ENCODE data around the gene DLK2. TPM values are rescaled to one million over a fixed set of nuclear protein-coding genes. Genes with fewer than 3 reads are reported as not detected.

DLK2 gene
- total and polyA plus RNA-seq, 2 of the 13 experiments (the other 11 are each of a cell fraction or from before 2014, with no cell fraction given), result 1.2 to 3.8 TPM

- TF ChIP-seq, protein P1, sequence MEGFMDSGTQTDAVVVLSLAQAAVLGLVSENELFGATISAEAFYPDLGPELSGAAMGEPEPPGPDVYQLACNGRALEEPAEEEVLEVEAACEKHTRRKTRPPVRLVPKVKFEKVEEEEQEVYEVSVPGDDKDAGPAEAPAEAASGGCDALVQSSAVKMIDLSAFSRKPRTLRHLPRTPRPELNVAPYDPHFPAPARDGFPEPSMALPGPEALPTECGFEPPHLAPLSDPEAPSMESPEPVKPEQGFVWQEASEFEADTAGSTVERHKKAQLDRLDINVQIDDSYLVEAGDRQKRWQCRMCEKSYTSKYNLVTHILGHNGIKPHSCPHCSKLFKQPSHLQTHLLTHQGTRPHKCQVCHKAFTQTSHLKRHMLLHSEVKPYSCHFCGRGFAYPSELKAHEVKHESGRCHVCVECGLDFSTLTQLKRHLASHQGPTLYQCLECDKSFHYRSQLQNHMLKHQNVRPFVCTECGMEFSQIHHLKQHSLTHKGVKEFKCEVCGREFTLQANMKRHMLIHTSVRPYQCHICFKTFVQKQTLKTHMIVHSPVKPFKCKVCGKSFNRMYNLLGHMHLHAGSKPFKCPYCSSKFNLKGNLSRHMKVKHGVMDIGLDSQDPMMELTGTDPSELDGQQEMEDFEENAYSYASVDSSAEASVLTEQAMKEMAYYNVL (CRISPR knock-in tag; IDR thresholded peaks at IDR 0.05; ENCODE audit: borderline replicate concordance), result peak; percentile 88; the same call in 1 of the 2 replicates
- TF ChIP-seq BRD4 (CRISPR knock-in tag; IDR thresholded peaks at IDR 0.05) (peak; percentile 40; the same call in 1 of the 2 replicates), ZNF546 (CRISPR knock-in tag; conservative IDR thresholded peaks at IDR 0.05) (no peak), ZBTB7B (CRISPR knock-in tag; IDR thresholded peaks at IDR 0.05) (no peak), CBX1 (IDR thresholded peaks at IDR 0.05; ENCODE audit: low read depth) (no peak), TGIF2 (CRISPR knock-in tag; IDR thresholded peaks at IDR 0.05) (no peak), SP1 (IDR thresholded peaks at IDR 0.05) (no peak), SP1 (CRISPR knock-in tag; IDR thresholded peaks at IDR 0.05) (no peak), RFXANK (CRISPR knock-in tag; IDR thresholded peaks at IDR 0.05) (no peak), ZNF572 (CRISPR knock-in tag; IDR thresholded peaks at IDR 0.05) (no peak), CBX2 (IDR thresholded peaks at IDR 0.05; ENCODE audit: low read depth, low read length) (no peak), CBX2 (CRISPR knock-in tag; IDR thresholded peaks at IDR 0.05; ENCODE audit: low read depth) (no peak), THRA (CRISPR knock-in tag; IDR thresholded peaks at IDR 0.05; ENCODE audit: borderline replicate concordance) (no peak; the same call in 1 of the 2 replicates), XRCC5 (optimal IDR thresholded peaks at IDR 0.05; ENCODE audit: low read length) (peak; percentile 80), NR0B2 (CRISPR knock-in tag; IDR thresholded peaks at IDR 0.05) (no peak), NFE2 (CRISPR knock-in tag; IDR thresholded peaks at IDR 0.05) (no peak), ZNF253 (CRISPR knock-in tag; IDR thresholded peaks at IDR 0.05; ENCODE audit: borderline replicate concordance) (no peak), ZSCAN20 (CRISPR knock-in tag; IDR thresholded peaks at IDR 0.05; ENCODE audit: borderline replicate concordance) (no peak)
- TF ChIP-seq, protein P2, sequence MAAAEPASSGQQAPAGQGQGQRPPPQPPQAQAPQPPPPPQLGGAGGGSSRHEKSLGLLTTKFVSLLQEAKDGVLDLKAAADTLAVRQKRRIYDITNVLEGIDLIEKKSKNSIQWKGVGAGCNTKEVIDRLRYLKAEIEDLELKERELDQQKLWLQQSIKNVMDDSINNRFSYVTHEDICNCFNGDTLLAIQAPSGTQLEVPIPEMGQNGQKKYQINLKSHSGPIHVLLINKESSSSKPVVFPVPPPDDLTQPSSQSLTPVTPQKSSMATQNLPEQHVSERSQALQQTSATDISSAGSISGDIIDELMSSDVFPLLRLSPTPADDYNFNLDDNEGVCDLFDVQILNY (CRISPR knock-in tag; conservative IDR thresholded peaks at IDR 0.05), result no peak
- TF ChIP-seq, protein P3, sequence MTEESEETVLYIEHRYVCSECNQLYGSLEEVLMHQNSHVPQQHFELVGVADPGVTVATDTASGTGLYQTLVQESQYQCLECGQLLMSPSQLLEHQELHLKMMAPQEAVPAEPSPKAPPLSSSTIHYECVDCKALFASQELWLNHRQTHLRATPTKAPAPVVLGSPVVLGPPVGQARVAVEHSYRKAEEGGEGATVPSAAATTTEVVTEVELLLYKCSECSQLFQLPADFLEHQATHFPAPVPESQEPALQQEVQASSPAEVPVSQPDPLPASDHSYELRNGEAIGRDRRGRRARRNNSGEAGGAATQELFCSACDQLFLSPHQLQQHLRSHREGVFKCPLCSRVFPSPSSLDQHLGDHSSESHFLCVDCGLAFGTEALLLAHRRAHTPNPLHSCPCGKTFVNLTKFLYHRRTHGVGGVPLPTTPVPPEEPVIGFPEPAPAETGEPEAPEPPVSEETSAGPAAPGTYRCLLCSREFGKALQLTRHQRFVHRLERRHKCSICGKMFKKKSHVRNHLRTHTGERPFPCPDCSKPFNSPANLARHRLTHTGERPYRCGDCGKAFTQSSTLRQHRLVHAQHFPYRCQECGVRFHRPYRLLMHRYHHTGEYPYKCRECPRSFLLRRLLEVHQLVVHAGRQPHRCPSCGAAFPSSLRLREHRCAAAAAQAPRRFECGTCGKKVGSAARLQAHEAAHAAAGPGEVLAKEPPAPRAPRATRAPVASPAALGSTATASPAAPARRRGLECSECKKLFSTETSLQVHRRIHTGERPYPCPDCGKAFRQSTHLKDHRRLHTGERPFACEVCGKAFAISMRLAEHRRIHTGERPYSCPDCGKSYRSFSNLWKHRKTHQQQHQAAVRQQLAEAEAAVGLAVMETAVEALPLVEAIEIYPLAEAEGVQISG (CRISPR knock-in tag; IDR thresholded peaks at IDR 0.05), result 0 out of 2 replicates have a peak, but pooled peaks have one; percentile 57
- TF ChIP-seq, protein P4, sequence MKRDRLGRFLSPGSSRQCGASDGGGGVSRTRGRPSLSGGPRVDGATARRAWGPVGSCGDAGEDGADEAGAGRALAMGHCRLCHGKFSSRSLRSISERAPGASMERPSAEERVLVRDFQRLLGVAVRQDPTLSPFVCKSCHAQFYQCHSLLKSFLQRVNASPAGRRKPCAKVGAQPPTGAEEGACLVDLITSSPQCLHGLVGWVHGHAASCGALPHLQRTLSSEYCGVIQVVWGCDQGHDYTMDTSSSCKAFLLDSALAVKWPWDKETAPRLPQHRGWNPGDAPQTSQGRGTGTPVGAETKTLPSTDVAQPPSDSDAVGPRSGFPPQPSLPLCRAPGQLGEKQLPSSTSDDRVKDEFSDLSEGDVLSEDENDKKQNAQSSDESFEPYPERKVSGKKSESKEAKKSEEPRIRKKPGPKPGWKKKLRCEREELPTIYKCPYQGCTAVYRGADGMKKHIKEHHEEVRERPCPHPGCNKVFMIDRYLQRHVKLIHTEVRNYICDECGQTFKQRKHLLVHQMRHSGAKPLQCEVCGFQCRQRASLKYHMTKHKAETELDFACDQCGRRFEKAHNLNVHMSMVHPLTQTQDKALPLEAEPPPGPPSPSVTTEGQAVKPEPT (CRISPR knock-in tag; IDR thresholded peaks at IDR 0.05; ENCODE audit: low read depth), result no peak
Measured at GRCh38 chr6:43436577-43437282, 18.6 kb downstream of the DLK2 start (continued).
